Endothelial cell (in vitro differentiated cells): Measurements from ENCODE around the gene MUSK. TPM values are rescaled to one million over a fixed set of nuclear protein-coding genes. Genes with fewer than 3 reads are reported as not detected.

Experiments
- DNase-seq: peaks from one replicate; pipeline ENCODE4 v3.0.0; 2021; ENCODE audit warnings: low spot score
- H3K27ac Mint-ChIP-seq: one replicate; pipeline ENCODE4 v1.8.0; 2021; ENCODE audit warnings: mixed read lengths, inconsistent platforms; ENCODE audit not compliant: unreplicated experiment
- H3K27me3 Mint-ChIP-seq: one replicate; pipeline ENCODE4 v1.8.0; 2021; ENCODE audit warnings: mild to moderate bottlenecking, moderate library complexity, mixed read lengths, inconsistent platforms; ENCODE audit not compliant: unreplicated experiment
- H3K36me3 Mint-ChIP-seq: one replicate; pipeline ENCODE4 v1.8.0; 2021; ENCODE audit warnings: mild to moderate bottlenecking, low read depth, mixed read lengths, inconsistent platforms; ENCODE audit not compliant: unreplicated experiment
- H3K4me1 Mint-ChIP-seq: one replicate; pipeline ENCODE4 v1.8.0; 2021; ENCODE audit warnings: mild to moderate bottlenecking, mixed read lengths, inconsistent platforms; ENCODE audit not compliant: unreplicated experiment
- H3K4me3 Mint-ChIP-seq: one replicate; pipeline ENCODE4 v1.8.0; 2021; ENCODE audit warnings: mild to moderate bottlenecking, mixed read lengths, inconsistent platforms; ENCODE audit not compliant: unreplicated experiment
- H3K9me3 Mint-ChIP-seq: one replicate; pipeline ENCODE4 v1.8.0; 2021; ENCODE audit warnings: mixed read lengths, inconsistent platforms; ENCODE audit not compliant: unreplicated experiment
- CTCF ChIP-seq: fragments of 200-600 bp; sonication (generic); IDR thresholded peaks from one replicate; pipeline ENCODE4 v1.5.0; 2021; ENCODE audit warnings: antibody characterized with exemption; ENCODE audit not compliant: unreplicated experiment
- total RNA-seq: library from RNA; stranded (reverse); fragmentation: NEBNext Ultra II Directional; extraction: Animal tissue kit (Norgen Biotek cat#: 25700); gene quantifications from one replicate; pipeline ENCODE4 v1.2.1, GENCODE V29; 2021; ENCODE audit not compliant: unreplicated experiment

MUSK gene
- total RNA-seq, 1 donor from 2014 or later: not detected

- Mint-ChIP-seq H3K9me3 (no peaks in the 10 kb centered on the region), H3K4me3 (no peak overlapping the region), H3K27ac (no peak overlapping the region), H3K36me3 (no peaks in the 10 kb centered on the region), H3K4me1 (peaks cover 3% of the 10 kb centered on the region), H3K27me3 (no peaks in the 10 kb centered on the region)
- no peak for DNase-seq
- TF ChIP-seq CTCF: no peak
Measured at GRCh38 chr9:110810262-110810976, 141.8 kb downstream of the MUSK start.

GRCh38 chr9:110812886-110813285 is 144.3 kb downstream of the MUSK start:
- Mint-ChIP-seq H3K27me3 (peaks cover 2% of the 10 kb centered on the region), H3K4me1 (peaks cover 3% of the 10 kb centered on the region), H3K9me3 (no peaks in the 10 kb centered on the region), H3K27ac (no peak overlapping the region), H3K4me3 (no peak overlapping the region), H3K36me3 (no peaks in the 10 kb centered on the region)
- TF ChIP-seq CTCF: no peak
- no peak for DNase-seq

GRCh38 chr9:110814159-110814558 is 145.6 kb downstream of the MUSK start:
- Mint-ChIP-seq H3K27ac (no peak overlapping the region), H3K36me3 (no peaks in the 10 kb centered on the region), H3K4me1 (peaks cover 5% of the 10 kb centered on the region), H3K9me3 (no peaks in the 10 kb centered on the region), H3K27me3 (peaks cover 2% of the 10 kb centered on the region), H3K4me3 (no peak overlapping the region)
- TF ChIP-seq CTCF: no peak
- no peak for DNase-seq

GRCh38 chr9:110815361-110815760 is 146.8 kb downstream of the MUSK start:
- TF ChIP-seq CTCF: no peak
- Mint-ChIP-seq H3K9me3 (no peaks in the 10 kb centered on the region), H3K4me1 (peaks cover 5% of the 10 kb centered on the region)

GRCh38 chr9:110820381-110820780 is 151.8 kb downstream of the MUSK start:
- DNase-seq: no peak
- no peak for TF ChIP-seq CTCF
- H3K9me3 Mint-ChIP-seq: no peaks in the 10 kb centered on the region
- H3K4me3 Mint-ChIP-seq: no peak overlapping the region
- peaks cover 3% of the 10 kb centered on the region for H3K4me1 Mint-ChIP-seq
- H3K36me3 Mint-ChIP-seq: no peaks in the 10 kb centered on the region
- H3K27me3 Mint-ChIP-seq: peaks cover 2% of the 10 kb centered on the region
- H3K27ac Mint-ChIP-seq: no peak overlapping the region

More at GRCh38 chr9:110815361-110815760, 146.8 kb downstream of the MUSK start:
- DNase-seq: no peak
- peaks cover 2% of the 10 kb centered on the region for H3K27me3 Mint-ChIP-seq
- H3K27ac Mint-ChIP-seq: no peak overlapping the region
- H3K4me3 Mint-ChIP-seq: no peak overlapping the region
- H3K36me3 Mint-ChIP-seq: no peaks in the 10 kb centered on the region
